Glutamatergic neuron (in vitro differentiated cells): ENCODE data around the gene SV2A. TPM values are rescaled to one million over a fixed set of nuclear protein-coding genes. Genes with fewer than 3 reads are reported as not detected.
"Not testable (repeated sequence)": the region's sequence is repeated elsewhere in the genome, so short reads cannot be mapped to it uniquely, and the experiment has no call there.

Experiments
- DNase-seq: peaks from one replicate; pipeline ENCODE4 v3.0.0; 2022
- H3K27ac Mint-ChIP-seq: one replicate; pipeline ENCODE4 v1.8.0; 2020; ENCODE audit warnings: mild to moderate bottlenecking, mixed read lengths, inconsistent platforms; ENCODE audit not compliant: unreplicated experiment
- H3K27me3 Mint-ChIP-seq: one replicate; pipeline ENCODE4 v1.8.0; 2020; ENCODE audit warnings: mild to moderate bottlenecking, moderate library complexity, mixed read lengths, inconsistent platforms; ENCODE audit not compliant: unreplicated experiment
- H3K36me3 Mint-ChIP-seq: one replicate; pipeline ENCODE4 v1.8.0; 2020; ENCODE audit warnings: mild to moderate bottlenecking, mixed read lengths, inconsistent platforms; ENCODE audit not compliant: unreplicated experiment
- H3K4me1 Mint-ChIP-seq: one replicate; pipeline ENCODE4 v1.8.0; 2020; ENCODE audit warnings: mild to moderate bottlenecking, low read depth, mixed read lengths, inconsistent platforms; ENCODE audit not compliant: unreplicated experiment
- H3K4me3 Mint-ChIP-seq: one replicate; pipeline ENCODE4 v1.8.0; 2020; ENCODE audit warnings: mild to moderate bottlenecking, mixed read lengths, inconsistent platforms; ENCODE audit not compliant: unreplicated experiment
- H3K9me3 Mint-ChIP-seq: one replicate; pipeline ENCODE4 v1.8.0; 2020; ENCODE audit warnings: mild to moderate bottlenecking, moderate library complexity, mixed read lengths, inconsistent platforms; ENCODE audit not compliant: unreplicated experiment
- CTCF ChIP-seq: fragments of 200-600 bp; sonication (generic); IDR thresholded peaks from one replicate; pipeline ENCODE4 v1.5.0; 2021; ENCODE audit not compliant: partially characterized antibody, unreplicated experiment
- total RNA-seq: library from RNA; stranded (reverse); fragmentation: NEBNext Ultra II Directional; extraction: Animal tissue kit (Norgen Biotek cat#: 25700); gene quantifications from one replicate; pipeline ENCODE4 v1.2.1, GENCODE V29; 2021; ENCODE audit not compliant: unreplicated experiment

The SV2A gene
- total RNA-seq, 1 donor from 2014 or later: 34.9 TPM

GRCh38 chr1:149942207-149942606 is 24.6 kb upstream of the SV2A start:
- TF ChIP-seq CTCF: no peak
- peak; percentile 61 for DNase-seq
- Mint-ChIP-seq H3K36me3 (peaks cover 6% of the 10 kb centered on the region), H3K27ac (no peak overlapping the region), H3K9me3 (peaks cover 2% of the 10 kb centered on the region), H3K27me3 (peaks cover 4% of the 10 kb centered on the region), H3K4me3 (no peak overlapping the region), H3K4me1 (peaks cover 33% of the 10 kb centered on the region)

- Mint-ChIP-seq H3K27ac (peak overlapping the region; percentile 53), H3K36me3 (peaks cover 6% of the 10 kb centered on the region), H3K9me3 (peaks cover 2% of the 10 kb centered on the region), H3K27me3 (peaks cover 8% of the 10 kb centered on the region), H3K4me3 (no peak overlapping the region), H3K4me1 (peaks cover 34% of the 10 kb centered on the region)
- TF ChIP-seq CTCF: no peak
- DNase-seq: no peak
Observed at GRCh38 chr1:149940427-149940826, 22.8 kb upstream of the SV2A start.

- Mint-ChIP-seq H3K27ac (peak overlapping the region; percentile 78), H3K4me1 (peaks cover 22% of the 10 kb centered on the region)
- not testable (repeated sequence) for H3K36me3 Mint-ChIP-seq, H3K27me3 Mint-ChIP-seq, DNase-seq, H3K9me3 Mint-ChIP-seq, H3K4me3 Mint-ChIP-seq
Observed at GRCh38 chr1:149938668-149939003, 21.0 kb upstream of the SV2A start.

- Mint-ChIP-seq H3K27me3 (peaks cover 7% of the 10 kb centered on the region), H3K4me3 (no peak overlapping the region), H3K36me3 (no peaks in the 10 kb centered on the region), H3K27ac (no peak overlapping the region), H3K4me1 (peaks cover 14% of the 10 kb centered on the region), H3K9me3 (no peaks in the 10 kb centered on the region)
- TF ChIP-seq CTCF: no peak
- no peak for DNase-seq
Observed at GRCh38 chr1:149937759-149938158, 20.1 kb upstream of the SV2A start.

GRCh38 chr1:149936992-149937705 is 19.5 kb upstream of the SV2A start:
- peak overlapping the region; percentile 1 for H3K4me3 Mint-ChIP-seq
- DNase-seq: no peak
- H3K36me3 Mint-ChIP-seq: no peaks in the 10 kb centered on the region
- H3K27ac Mint-ChIP-seq: no peak overlapping the region
- no peak for TF ChIP-seq CTCF
- no peaks in the 10 kb centered on the region for H3K9me3 Mint-ChIP-seq
- H3K27me3 Mint-ChIP-seq: peaks cover 7% of the 10 kb centered on the region
- H3K4me1 Mint-ChIP-seq: peaks cover 11% of the 10 kb centered on the region
